Tibial nerve (tissue), 4 donors: ENCODE data around the gene METTL14.

Experiments
- CTCF ChIP-seq, 5 experiments: fragments of 200-600 bp in 3 of 5; fragments of 450-650 bp in 2 of 5; sonication (generic) in 3 of 5; IDR thresholded peaks; one replicate each; pipeline ENCODE4 v1.5.1; 2016 to 2019; ENCODE audit warnings: antibody characterized with exemption in 5 of 5, mild to moderate bottlenecking in 3 of 5, moderate library complexity in 2 of 5
- EP300 ChIP-seq, 2 donors: sonication (generic); formaldehyde crosslinking; IDR thresholded peaks; one replicate each; pipeline ENCODE4 v1.6.1; 2017; ENCODE audit warnings: antibody characterized with exemption in 2 of 2, mild to moderate bottlenecking in 1 of 2
- POLR2A ChIP-seq, 2 donors: fragments of 450-650 bp; IDR thresholded peaks; one replicate each; pipeline ENCODE4 v1.6.1; 2017; ENCODE audit warnings: antibody characterized with exemption in 2 of 2, mild to moderate bottlenecking in 2 of 2, moderate library complexity in 2 of 2

- no peak for TF ChIP-seq CTCF (IDR thresholded peaks at IDR 0.05)
- no peak for TF ChIP-seq EP300 (IDR thresholded peaks at IDR 0.05)
- TF ChIP-seq POLR2A (IDR thresholded peaks at IDR 0.05) = no peak
Measured at GRCh38 chr4:118723369-118723768, 38.2 kb downstream of the METTL14 start.
